Measurements from ENCODE around the gene SLC9A8.

DNA sequence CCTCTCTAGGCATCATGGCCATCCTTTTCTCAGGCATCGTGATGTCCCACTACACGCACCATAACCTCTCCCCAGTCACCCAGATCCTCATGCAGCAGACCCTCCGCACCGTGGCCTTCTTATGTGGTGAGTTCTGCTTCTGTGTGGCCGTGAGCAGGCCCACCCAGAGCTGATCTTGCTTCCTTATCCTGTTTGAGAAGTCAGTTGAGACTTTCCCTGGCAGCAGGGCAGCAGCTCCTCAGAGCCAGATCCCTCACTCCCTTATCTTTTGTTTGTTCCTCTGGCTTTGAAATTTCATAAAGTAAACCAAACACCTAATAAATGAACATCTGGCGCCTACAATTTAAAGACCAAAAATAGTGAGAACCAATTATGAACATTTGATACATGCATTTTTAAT, 62.1 kb downstream of the SLC9A8 start:
- TF ChIP-seq TEAD4 (IDR thresholded peaks at IDR 0.05; ENCODE audit: low read depth, low read length): no peak
- TF ChIP-seq POLR2A (IDR thresholded peaks at IDR 0.05; ENCODE audit: control extremely low read depth in 1 of 2, low read depth in 2 of 2, low read length in 2 of 2): no peak
- no peak for TF ChIP-seq NRF1 (IDR thresholded peaks at IDR 0.05; ENCODE audit: low read depth, low read length)
- no peak for TF ChIP-seq PHF8 (conservative IDR thresholded peaks at IDR 0.05; ENCODE audit: low read depth, low read length)
- TF ChIP-seq, protein P1, sequence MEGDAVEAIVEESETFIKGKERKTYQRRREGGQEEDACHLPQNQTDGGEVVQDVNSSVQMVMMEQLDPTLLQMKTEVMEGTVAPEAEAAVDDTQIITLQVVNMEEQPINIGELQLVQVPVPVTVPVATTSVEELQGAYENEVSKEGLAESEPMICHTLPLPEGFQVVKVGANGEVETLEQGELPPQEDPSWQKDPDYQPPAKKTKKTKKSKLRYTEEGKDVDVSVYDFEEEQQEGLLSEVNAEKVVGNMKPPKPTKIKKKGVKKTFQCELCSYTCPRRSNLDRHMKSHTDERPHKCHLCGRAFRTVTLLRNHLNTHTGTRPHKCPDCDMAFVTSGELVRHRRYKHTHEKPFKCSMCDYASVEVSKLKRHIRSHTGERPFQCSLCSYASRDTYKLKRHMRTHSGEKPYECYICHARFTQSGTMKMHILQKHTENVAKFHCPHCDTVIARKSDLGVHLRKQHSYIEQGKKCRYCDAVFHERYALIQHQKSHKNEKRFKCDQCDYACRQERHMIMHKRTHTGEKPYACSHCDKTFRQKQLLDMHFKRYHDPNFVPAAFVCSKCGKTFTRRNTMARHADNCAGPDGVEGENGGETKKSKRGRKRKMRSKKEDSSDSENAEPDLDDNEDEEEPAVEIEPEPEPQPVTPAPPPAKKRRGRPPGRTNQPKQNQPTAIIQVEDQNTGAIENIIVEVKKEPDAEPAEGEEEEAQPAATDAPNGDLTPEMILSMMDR (IDR thresholded peaks at IDR 0.05; ENCODE audit: control extremely low read depth in 1 of 3, insufficient read depth in 1 of 3, low read depth in 1 of 3, low read length in 3 of 3): no peak
- no peak for TF ChIP-seq YY1 (IDR thresholded peaks at IDR 0.05; ENCODE audit: low read depth, low read length)
- no peak for TF ChIP-seq EZH2 (IDR thresholded peaks at IDR 0.05; ENCODE audit: low read depth, low read length, severe bottlenecking)
- no peak for TF ChIP-seq BACH1 (IDR thresholded peaks at IDR 0.05; ENCODE audit: low read length)

Data from H1 (cell line).